Kidney tubule cell (primary cell): Measurements from ENCODE around the gene CCNY.

Experiments used
- DNase-seq: peaks from one replicate; pipeline ENCODE4 v3.0.0-alpha.2; 2018; ENCODE audit warnings: low spot score

The CCNY gene

DNA sequence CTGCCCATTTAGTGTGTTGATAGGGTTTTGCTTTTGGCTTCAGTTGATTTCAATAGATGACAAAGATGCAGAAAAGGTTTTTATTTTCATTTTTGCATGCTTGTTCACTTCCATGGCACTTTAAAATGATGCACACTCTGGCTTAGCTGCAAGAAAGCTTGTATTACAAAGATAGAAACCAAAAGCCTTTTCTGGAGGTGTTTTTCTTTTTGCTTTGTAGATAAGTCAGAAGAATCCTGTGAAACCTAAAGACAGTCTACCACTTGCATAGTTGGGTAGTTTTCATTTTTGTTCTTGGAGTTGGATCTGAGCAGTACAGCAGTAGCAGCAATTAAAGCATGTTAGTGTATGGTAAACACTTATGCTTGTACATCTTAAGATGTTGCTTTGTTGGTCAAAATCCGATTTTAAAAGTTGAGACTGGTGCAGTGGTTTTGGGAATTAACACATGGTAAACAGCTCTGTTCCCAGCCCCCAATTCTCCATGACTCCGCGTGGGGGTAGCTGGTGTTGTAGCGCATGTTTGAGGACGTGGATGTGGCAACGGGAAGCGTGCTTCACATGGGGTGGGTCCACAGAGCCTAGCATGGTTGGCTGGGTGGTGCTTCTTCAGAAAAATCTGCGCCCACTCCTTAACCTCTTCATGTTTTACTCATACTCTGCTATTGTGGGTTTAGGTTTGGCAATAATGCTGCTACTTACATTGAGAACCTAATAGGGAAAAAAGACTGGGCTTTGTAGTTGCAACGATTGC is 19.8 kb downstream of the CCNY start:
- DNase-seq, result no peak

DNA sequence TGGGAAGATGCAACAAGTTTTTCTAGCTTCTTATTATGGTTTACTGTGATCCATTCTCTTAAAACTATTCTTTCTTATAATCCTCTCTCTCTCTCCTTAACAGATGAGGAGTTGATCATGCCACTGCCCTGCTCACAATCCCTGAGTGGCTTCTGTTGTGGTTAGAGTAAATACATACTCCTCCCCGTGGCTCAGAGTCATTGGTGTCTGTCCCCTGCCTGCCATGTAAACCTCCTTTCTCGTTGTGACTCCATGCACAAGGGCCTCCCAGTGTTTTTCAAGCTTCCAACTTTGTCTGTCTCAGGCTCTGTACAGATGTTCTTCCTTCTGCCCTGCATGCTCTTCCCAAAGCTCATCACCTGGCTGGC is 20.4 kb downstream of the CCNY start:
- no peak for DNase-seq

DNA sequence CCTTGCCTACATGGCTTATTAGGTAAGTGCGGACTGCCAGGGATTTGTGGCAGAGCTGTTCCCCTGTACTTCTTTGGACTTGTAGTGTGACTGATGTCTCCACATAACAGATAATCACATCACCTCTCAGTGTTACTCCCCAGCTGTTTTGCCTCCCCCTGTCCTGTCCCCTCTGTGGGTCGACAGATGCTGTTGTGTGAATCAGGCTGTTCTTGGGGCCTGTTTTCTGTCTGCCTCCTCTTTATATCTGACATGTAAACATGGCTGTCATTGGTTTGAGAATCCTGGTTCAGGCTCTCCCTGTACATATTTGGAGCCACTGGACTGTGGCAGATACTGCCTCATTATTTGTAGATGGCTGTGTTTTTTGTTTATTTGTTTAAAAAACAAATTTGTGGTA is 22.7 kb downstream of the CCNY start:
- DNase-seq, result no peak

DNA sequence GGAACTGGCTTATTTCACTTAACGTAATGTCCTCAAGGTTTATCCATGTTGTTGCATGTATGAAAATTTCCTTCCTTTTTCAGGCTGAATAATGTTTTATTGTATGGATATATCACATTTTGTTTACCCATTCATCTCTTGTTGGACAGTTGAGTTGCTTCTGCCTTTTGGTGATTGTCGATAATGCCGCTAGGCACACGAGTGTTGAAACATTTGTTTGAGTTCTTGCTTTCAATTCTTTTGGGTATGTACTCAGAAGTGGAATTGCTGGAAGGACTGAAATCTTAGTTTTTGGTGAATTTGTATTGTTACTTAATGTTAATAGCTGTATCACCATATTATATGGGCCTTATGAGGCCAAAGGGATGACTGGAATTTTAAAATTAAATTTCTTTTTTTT is 23.6 kb downstream of the CCNY start:
- DNase-seq, result no peak

DNA sequence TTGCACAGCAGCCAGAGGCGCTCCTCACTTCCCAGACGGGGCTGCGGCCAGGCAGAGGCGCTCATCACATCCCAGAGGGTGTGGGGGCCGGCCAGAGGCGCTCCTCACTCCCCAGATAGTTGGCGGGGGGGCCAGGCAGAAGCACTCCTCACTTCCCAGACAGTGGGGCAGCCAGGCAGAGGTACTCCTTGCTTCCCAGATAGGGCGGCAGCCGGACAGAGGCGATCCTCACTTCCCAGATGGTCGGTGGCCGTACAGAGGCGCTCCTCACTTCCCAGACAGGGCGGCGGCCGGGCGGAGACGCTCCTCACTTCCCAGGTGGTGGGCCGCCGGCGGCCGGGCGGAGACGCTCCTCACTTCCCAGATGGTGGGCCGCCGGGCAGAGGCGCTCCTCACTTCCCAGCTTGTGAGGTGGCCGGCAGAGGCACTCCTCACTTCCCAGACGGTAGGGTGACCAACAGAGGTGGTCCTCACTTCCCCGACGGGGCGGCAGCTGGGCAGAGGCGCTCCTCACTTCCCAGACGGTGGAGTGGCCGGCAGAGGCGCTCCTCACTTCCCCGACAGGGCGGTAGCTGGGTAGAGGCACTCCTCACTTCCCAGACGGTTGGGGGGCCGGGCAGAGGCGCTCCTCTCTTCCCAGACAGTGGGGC is 26.5 kb downstream of the CCNY start:
- no peak for DNase-seq

DNA sequence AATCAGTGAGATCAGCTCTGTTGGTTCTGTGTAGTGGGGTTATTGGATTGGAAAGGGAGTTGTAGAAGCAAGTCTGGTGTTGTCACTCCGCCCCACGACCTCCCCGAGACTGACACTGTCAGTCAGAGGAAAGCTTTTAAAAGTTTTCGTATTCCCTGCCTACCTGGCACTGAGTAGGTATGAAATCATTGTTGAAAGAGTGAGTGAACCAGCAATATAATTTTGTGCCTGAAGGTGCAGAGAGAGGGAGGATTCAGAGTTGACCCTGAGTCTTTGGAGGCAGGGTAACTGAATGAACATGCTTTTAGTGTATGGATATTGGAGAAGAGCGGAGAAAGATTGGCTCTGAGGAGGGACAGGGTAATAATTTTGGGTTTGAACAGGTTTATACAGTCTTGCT is 27.3 kb downstream of the CCNY start:
- DNase-seq, result no peak

DNA sequence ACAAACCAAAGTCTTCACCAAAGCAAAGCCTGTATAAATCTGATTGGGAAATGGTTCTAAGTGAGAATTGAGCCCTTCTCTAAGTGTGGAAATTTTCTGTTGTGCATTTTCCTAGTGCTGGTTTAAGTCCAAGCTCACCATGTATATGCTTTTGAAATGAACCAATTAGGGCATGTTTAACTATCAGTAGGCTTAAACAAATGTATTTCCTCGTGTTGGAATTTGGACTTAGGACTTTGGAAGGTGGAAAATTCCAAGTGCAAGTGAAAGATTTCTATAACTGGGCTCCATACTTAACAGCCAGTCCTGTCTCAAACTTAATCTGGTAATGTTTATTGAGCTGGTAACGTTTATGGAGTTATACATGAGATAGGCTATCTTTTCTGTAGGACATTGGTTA is 28.5 kb downstream of the CCNY start:
- no peak for DNase-seq

DNA sequence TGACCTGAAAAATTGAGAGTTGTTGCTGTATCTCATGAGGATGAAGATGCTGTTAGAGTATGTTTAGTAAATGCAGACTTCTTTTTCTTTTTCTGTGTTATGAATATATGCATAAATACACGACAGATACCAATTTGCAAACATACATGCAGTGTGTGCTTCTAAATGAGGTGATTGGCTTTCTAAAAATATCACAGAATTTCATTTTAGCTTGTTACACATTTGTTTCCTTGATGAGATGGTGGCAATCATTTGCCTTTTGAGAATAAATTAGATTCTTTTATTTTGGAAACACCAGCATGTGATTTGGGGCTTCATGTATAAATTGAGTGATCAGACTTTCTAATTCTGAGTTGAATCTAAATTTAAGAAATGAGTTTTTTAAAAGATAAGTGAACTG is 29.7 kb downstream of the CCNY start:
- DNase-seq, result no peak

DNA sequence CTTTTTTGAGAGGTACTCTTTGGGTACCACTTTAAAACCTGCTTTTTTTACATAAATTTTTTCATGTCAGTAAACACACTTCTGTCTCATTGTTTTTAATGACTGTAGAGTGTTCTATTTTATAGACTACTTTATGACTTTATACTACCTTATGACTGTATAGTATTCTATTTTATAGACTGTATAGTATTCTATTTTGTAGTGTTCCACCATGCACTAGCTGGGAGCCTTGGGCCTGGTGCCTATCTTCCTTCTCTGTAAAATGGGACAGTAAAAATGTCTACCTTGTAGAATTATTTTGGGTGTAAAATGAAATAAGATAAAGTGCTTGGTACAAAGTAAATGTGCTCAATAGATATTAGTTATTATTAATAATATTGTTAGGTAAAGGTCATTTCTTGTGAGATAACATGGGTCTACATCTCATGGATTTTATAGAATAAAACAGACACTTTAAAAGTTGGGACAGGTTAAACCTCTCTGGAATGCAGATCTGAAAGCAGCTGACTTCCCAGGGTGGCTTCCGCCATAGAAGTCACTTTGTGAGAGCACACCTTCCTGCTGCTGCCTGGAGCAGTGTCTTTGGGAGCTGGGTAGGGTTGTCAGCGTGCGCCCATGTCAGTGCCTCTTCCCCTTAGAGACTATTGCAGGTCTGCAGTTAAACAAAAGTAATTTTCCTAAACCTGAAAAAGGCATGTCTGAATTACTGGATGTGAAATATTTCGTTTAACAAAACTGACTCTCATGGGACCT is 31.0 kb downstream of the CCNY start:
- no peak for DNase-seq

DNA sequence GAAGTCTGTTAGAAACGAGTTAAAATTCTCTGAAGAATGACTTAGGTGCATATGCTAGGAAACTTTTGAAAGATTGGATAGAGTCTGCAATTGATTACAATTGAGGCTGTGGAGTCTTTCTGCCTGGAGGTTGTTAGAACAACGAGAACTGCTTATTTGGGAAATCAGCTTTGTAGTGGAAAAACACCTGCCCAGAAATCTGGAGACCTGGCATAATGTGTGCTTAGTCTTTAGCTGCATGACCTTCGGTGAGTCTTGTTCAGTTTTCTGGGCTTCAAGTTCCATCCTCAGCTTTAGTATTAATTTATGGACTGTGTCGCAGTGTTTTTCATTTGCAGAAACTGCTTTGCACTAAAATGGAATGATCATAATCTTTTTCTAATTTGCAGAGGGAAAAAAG is 31.7 kb downstream of the CCNY start:
- no peak for DNase-seq

DNA sequence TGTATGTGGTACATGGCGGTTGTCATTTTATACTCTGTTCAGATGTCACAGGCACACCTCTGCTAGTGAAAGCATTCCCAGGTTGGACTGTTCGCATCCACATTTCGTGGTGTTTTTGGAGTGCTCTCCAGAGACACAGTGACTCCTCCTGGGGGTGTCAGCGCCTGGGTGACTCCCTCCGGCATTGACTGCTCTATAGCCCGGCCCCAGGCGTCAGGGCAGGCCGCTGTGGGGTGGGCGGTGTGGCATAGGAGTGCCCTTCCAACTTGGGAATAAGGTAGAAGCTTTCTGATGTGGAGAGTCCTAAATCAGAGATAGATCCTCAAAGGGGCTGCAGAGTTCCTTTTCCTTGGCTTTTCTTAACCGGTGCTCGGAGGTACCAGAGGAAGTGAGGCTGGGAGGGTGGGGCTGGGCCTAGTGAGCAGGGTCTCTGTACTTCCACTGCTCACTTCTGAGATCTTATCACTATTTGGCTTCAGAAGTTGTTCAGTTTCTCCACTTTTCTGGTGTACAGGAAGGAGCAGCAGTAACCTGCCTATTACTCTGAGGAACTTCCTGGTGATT is 32.3 kb downstream of the CCNY start:
- no peak for DNase-seq

DNA sequence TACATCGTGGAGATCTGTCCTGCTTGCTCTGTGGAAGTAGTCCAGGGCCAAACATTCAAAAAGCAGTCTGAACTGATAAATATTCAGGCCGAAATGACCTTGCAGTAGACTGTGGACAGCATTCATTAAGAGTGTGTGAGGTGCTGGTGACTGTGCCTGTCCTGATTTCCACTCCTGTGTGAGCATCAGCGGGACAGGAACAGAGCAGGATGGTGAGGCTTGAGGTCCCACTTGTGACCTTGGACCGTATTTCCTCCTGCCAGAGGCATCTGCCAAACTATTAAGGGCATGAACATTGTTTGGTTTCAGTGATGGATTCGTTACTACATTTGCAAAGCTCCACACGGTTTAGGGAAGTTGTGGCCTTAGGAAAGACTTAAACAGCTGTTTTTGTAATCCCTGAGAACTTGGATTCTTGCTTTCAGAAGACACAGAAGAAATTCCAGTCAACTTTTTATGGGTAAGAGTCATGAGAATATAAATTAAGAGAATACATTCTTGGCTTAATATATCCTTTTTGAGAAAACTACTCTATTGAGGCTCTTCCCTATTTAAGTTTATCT is 32.8 kb downstream of the CCNY start:
- no peak for DNase-seq

DNA sequence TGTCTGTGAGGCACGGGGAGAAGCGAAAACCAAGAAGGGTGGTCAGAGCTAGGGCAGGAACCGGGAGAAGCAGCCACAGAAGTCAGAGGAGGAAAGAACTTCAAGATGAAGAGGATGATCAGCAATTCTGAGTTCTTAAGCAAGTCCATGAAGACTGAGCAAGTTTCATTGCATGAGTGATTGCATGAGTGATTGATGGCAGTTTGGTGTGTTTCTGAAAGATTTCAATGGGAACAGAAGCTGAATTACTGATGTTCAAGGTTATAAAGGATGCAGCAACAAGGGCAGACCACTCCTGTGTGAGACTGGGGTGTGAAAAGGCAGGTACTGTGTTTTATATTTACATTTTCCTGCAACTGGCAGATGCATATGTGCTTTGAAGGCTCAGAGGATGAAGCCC is 35.4 kb downstream of the CCNY start:
- no peak for DNase-seq

DNA sequence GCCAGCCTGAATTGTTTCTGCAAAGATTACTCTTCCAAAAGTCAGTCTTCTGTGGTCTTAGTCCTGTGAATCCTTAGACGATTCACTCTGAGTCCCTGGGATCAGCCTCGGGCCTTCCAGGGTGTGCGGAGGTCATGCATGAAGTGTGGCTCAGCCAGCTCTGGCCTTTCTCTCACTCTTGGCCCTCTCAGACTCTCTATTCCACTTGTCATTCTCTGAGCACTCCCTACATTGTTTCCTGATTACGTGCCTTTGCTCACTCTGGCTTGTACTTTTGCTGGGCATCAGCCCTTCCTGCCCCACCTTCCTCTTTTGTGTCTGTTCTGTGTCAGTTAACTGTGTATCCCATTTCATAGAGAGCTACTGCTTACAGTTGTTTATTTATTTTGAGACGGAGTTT is 36.0 kb downstream of the CCNY start:
- DNase-seq, result peak; percentile 84

DNA sequence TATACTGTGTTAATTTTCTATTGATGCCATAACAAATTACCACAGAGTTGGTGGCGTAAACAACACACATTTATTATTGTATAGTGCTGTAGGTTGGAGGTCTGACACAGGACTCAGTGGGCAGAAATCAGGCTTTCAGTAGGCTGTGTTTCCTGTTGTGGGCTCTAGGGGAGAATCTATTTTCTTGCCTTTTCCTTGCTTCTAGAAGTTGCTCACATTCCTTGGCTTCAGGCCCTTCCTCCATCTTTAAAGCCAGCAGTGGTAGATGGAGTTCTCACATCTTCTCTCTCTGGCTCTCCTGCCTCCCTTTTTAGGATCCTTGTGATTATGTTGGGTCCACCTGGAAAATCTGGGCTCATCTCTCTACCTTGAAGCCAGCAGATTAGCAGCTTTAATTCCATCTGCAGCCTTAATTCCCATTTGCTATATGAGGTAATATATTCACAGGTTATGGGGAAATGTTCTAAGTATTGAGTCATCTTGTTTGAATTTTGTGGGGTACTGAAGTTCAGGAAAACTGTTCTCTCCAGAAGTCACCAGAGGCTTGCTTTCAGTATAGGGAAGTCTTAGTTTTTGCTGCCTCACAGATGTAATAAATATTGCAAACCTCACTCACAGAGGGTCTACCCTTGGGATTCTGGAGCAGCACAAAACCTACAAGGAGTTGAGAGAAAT is 38.9 kb downstream of the CCNY start:
- DNase-seq, result no peak

DNA sequence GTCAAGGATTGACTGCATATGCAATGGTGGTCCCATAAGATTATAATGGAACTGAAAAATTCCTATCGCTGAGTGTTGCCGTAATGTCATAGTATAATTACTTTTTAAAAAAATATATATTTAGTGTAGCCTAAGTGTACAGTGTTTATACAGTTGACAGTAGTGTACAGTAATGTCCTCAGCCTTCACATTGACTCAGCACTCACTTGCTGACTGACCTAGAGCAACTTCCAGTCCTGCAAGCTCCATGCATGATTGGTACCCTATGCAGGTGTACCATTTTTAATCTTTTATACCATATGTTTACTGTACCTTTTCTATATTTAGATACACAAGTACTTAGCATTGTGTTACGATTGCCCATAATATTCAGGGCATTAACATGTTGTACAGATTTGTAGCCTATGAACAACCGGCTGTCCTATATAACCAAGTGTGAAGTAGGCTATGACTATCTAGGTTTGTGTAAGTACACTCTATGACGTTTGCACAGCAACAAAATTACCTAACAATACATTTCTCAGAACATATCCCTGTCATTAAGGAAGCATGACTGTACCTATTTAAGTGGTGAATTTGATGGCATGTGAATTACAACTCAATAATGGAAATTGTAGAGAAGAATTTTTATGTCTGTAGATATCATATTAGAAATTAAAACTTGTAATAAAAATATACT is 40.9 kb downstream of the CCNY start:
- no peak for DNase-seq

DNA sequence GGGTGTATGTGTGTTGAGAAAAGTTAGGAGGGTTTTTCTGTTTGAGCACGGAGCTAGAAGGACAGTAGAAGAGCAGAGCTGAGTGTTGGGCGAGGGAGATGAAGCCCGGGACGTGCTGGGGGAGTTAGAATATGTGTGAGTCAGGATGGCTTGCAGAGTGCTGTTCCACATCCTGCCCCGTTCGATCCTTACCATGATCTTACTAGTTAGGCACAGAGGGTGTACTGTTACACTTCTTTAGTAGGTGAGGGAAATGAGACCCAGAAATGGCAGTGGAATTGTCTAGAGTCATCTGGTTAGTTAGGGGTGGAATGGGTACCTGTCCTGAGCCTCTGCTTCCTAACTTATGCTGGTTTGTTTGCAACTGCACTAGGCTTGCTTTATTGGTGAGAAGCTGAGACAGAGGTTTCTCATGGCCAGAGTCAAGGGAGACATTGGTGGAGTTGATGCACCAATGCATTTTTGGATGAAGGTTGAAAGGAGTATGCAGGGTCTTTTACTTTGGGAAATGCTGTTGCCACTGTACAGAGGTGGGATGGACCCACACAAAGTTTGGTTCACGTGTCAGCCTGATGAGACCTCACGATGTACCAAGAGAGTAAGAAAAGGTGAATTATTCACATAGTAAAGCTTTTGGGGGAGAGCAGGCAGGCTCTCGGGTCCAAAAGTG is 42.4 kb downstream of the CCNY start:
- DNase-seq, result no peak

DNA sequence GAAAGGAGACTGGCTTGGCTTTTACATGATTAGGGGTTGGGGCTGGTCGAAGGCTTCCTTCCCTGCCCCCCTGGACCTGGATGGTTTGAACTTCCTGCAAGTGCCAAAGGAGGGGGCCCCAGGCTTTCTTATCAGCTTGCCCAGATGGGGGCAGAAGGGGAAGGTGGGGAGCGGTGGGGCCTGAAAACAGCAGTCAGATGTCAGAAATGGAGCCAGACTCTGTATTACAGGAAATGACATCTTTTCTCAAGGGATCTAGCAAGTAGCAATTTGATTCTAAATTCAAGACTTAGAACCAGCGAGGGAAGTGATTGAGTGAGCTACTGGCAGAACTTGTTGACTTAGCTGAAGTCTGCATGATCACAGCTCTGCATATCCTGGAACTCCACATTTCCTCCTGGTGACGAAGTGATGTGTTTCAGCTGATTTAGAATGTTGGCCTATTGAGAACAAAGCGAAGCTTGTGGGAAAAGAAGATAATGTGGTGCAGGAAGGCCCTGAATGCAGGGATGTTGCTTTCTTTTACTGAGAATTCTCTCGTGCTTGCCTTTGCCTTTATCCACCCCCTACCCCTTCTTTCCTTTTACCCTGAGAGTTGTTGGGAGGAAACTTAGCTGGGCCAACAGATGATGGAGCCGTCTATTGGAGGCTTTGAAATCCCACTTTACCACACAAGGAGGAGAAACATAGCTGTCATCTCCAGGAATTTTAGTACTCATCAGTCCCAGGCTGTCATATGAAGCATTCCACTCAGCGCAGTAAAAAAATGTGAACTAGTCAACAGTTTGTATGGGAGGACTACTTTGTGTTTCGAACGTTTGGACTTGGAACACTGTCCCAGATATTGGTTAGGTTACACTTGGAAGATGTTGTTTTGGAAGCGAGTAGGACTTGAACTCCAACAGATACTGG is 43.2 kb downstream of the CCNY start:
- DNase-seq, result peak; percentile 20

DNA sequence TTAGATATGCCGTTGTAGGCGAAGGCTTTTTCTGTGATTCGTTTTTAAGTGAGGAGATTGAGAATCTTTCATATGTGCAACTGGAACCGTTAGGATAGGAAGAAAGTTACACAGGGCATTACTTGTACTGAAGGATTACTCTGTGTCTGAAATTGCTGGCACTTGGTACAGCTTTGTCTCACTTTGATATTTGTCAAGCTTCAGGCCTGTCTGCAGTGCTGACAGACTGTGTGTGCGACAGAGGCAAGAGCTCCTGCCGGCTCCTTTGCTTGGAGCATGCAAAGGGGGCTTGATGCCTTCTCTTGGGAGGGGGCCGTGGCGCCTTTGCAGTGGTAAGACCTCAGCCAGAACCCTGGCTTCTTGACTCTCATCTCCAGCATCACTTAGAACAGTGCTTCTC is 45.8 kb downstream of the CCNY start:
- DNase-seq, result no peak
